GM19099 (cell line): ENCODE results near the gene CELF2.

Experiments used
- POLR2A ChIP-seq: IDR thresholded peaks from 3 replicates; pipeline ENCODE4 v1.6.1; 2011; ENCODE audit warnings: low read depth; ENCODE audit not compliant: insufficient read length; ENCODE audit errors: extremely low read depth

CELF2 gene

GRCh38 chr10:11184093-11184492 lies 166.4 kb downstream of the CELF2 start:
- TF ChIP-seq POLR2A = no peak

DNA sequence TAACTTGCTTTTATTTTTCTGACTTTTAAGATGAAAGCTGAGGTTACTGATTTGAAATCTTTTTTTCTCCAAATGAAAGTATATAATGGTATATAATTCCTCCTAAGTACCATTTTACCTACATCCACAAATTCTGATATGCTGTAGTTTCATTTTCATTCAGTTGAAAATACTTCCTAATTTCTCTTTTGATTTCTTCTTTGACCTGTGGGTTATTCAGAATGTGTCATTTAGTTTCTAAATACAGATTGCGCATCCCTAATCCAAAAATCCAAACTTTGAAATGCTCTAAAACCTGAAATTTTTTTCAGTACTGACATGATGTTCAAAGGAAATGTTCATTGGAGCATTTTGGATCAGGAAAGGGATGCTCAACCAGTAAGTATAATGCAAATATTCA lies 168.7 kb downstream of the CELF2 start:
- TF ChIP-seq POLR2A = no peak

GRCh38 chr10:11189582-11190376 lies 172.1 kb downstream of the CELF2 start:
- TF ChIP-seq POLR2A = no peak

DNA sequence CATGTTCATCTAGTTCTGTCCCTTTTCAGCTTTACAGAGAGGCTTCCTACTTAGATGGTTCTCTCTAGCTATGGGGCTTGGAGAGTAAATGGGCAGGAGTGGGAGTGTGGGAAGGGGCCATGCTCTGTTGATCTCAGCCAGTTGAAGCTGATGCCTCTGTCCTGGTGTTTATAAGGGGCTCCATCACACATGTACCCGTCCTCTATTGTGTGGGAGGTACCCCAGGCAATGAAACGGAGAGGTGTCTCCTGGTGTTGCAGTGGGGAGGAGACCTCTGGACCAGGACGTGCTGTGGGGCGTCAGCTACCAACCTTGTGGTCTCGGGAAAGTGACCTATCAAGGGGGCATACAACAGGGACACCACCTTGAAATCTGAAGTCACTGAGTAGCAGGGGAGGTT lies 173.5 kb downstream of the CELF2 start:
- TF ChIP-seq POLR2A = no peak

DNA sequence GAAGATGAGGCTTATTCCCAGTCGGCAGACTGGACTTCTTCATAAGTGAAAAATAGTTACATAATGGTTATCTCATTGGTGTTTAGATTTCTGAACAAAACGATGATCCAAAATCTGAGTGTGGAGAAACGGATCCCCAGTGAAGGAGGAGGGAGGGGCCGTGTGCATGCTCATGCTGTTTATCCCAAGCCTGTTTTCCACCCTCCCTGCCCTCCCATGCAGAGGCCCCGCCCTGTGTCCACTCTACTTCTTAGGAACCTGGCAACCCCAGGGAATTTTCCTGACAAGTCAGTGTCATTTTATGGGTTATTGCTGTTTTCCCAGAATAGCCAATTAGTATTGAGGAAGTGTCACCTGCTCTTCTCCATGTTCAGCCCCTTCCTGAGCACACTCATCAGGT lies 174.0 kb downstream of the CELF2 start:
- TF ChIP-seq POLR2A = no peak

GRCh38 chr10:11192304-11193000 lies 174.8 kb downstream of the CELF2 start:
- TF ChIP-seq POLR2A = no peak

- TF ChIP-seq POLR2A = no peak
Observed at GRCh38 chr10:11193001-11193551, 175.4 kb downstream of the CELF2 start.

- TF ChIP-seq POLR2A = no peak
Observed at GRCh38 chr10:11194859-11195586, 177.4 kb downstream of the CELF2 start.

GRCh38 chr10:11195623-11196022 lies 178.0 kb downstream of the CELF2 start:
- no peak for TF ChIP-seq POLR2A

DNA sequence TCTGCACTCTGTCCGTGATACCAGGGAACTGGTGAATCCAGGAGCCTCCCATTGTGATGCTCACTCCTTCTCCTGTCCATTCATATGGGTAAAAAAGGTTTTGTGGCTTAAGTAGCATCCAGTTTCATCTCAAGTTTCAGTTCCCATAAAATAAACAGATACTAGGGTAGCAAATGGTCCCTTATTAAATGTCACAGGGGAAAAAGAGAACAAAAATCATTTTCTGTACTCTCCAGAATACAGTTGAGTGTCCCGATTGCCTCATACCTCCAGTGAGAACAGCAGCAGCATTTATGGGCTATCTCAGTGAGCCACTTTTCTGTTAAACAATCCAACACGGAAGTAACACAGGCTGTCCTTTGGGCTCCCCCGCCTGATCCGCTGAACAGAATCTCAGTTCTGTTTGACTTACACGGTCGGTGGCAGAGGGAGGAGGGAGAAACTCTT lies 179.6 kb downstream of the CELF2 start:
- TF ChIP-seq POLR2A = no peak

- TF ChIP-seq POLR2A = no peak
Observed at GRCh38 chr10:11197878-11198277, 180.2 kb downstream of the CELF2 start.

DNA sequence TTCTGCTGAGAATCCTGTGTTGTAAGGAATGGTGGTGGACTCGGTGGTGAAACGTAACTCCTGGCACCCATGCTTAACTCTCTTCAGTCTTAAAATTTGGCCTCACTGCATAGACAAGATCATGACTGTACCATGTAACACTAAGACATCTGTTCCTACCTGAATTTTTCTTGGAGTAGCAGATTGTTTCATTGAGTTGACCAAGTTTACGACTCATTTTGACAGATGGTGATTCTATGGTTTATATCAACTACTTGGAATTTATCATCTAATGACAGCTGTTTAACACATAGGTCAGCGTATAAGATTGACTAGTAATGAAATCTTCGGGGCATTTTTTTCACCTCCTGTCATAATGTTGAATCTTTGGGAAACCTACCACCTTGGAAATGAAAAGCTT lies 184.2 kb downstream of the CELF2 start:
- no peak for TF ChIP-seq POLR2A

- TF ChIP-seq POLR2A = no peak
Observed at GRCh38 chr10:11204351-11204942, 186.8 kb downstream of the CELF2 start.

GRCh38 chr10:11205030-11205772 lies 187.5 kb downstream of the CELF2 start:
- no peak for TF ChIP-seq POLR2A

- TF ChIP-seq POLR2A = no peak
Observed at GRCh38 chr10:11206676-11207559, 189.2 kb downstream of the CELF2 start.
